Activated gamma-delta T cell treated with anti-CD3 and anti-CD28 coated beads, Interleukin-2, amount 50 U/mL, for 16 hours (primary cell): Measurements from ENCODE around the gene NDUFS8.
"Not testable (repeated sequence)": the region's sequence is repeated elsewhere in the genome, so short reads cannot be mapped to it uniquely, and the experiment has no call there.

Source experiments
- DNase-seq: peaks from one replicate; pipeline ENCODE4 v3.0.0-alpha.2; 2020; ENCODE audit warnings: low read depth

The NDUFS8 gene

GRCh38 chr11:68030318-68031143 is at the start of gene NDUFS8:
Gene NDUFS8 (plus strand): TSS chr11:68030681. CDS start chr11:68032152, 1,471 bp downstream.
- DNase-seq = peak; percentile 97

DNA sequence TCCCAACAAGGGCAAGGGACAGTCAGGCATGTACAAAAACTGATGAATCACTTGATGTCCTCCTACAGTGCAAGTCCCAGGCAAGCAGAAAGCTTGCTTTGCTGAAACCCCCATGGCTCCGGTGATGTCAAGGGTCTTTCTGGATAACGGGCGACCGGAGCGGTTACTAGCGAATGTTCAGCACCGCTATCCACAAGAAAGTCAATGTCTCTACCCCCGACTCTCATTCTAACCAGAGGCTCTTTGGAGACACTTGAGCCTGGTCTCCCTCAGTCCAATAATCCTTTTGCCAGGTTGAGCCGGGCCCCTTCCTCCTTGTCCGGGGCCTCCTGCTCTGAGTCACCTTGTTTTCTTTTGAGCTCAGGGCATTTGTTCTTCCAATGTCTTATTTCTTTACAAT is 49.3 kb upstream of the NDUFS8 start:
- not testable (repeated sequence) for DNase-seq

DNA sequence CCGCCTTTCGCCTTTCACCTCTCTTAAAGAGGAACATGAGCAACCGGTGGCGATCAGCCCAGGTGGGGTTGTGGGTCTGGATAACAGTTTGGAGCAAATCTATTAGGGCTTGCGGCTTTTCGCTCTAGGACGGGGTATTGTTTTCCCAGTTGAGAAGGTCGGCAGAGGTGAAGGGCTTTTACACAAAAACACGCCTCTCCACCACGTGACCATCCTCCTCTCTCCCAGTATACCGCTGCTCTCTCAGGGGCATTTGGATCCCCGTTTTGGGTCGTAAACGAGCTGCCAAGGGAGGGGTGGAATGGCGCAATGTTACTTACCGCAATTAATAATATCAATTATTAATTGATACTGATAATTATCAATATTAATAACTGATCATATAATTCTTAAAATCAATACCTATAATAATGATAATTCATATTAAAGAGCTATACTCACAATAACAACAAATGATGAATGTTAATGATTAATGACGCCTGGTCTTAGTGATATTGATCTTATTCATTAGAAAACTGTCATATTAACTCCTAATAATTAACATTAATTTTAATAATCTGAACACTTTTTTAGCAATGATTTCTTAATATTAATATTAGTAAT is 48.1 kb upstream of the NDUFS8 start:
- not testable (repeated sequence) for DNase-seq

- DNase-seq = no peak
These were observed 46.5 kb upstream of the NDUFS8 start for GRCh38 chr11:67983951-67984350.

DNA sequence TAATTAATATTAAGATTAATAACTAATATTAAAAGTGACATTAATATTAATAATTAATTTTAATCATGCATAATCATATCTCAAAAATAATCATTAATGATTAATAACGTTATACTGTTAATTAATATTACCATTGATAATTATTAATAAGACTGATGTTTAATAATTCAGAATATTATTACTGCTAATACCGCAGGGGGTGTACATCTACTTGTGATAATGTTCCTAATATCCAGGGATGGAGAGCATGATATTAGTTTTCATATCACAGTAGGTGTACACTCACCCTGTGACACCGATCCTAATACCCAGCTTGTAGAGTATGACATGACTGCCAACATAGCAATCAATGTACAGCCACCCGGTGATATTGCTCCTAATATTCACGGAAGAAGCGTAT is 45.2 kb upstream of the NDUFS8 start:
- DNase-seq = not testable (repeated sequence)

- DNase-seq = not testable (repeated sequence)
These were observed 39.7 kb upstream of the NDUFS8 start for GRCh38 chr11:67990546-67991346.

DNA sequence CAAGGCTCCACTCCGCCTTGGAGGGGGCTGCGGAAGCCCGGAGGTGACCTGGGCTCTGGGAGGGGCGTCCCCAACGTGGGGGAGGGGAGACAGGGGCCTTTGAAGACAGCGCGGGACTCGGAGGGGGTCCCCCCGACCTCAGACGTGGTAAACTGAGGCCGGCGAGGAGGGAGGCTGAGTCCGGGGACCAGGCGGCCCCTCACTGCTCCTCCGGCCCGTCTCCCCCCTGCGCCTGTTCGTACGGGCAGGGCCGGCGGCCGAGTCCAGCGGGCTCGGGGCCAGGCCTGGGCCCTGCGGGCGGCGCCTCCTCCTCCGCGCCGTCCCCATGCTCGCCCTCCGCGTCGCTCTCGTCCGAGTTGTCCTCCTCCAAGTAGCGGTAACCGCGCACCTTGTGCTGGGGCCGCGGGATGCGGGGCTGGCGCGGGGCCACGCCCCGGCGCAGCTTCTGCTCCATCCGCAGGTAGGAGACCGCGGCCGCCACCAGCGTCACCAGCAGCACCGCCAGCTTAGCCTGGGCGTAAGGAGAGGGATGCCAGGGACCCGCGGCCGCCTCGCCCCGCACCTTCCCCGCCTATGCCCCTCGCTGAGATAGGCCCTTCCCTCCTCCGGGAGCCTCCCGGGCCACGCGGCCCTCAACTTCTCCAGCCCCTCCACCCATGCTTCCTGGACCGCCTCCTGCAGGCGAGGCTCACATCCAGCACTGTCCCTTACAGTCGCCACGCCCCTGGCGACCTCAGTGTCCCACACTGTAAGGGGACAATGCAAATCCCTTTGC is 38.9 kb upstream of the NDUFS8 start:
- DNase-seq = not testable (repeated sequence)

DNA sequence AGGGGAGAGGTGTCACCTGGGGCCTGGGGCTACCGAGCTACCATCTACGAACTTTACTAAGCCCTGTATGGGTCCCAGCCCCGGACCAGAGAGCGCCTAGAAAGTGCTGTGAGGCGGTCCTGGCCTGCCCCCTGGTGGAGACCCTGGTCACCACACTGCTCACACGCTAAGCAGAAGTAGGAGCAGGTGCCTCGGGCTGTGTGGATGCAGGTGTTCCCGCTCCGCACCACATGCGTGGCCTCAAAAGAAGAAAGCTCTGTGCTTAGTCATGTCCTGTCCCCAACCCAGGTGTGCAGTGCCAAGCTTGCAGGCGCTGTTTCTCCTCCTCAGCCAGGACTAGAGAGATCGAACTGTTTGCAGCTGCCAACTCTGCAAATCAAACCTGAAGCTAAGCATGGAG is 36.7 kb upstream of the NDUFS8 start:
- not testable (repeated sequence) for DNase-seq

GRCh38 chr11:67994387-67994786 is 36.1 kb upstream of the NDUFS8 start:
- not testable (repeated sequence) for DNase-seq

- not testable (repeated sequence) for DNase-seq
These were observed 35.4 kb upstream of the NDUFS8 start for GRCh38 chr11:67995129-67995528.

- DNase-seq = not testable (repeated sequence)
These were observed 34.9 kb upstream of the NDUFS8 start for GRCh38 chr11:67995579-67995978.

DNA sequence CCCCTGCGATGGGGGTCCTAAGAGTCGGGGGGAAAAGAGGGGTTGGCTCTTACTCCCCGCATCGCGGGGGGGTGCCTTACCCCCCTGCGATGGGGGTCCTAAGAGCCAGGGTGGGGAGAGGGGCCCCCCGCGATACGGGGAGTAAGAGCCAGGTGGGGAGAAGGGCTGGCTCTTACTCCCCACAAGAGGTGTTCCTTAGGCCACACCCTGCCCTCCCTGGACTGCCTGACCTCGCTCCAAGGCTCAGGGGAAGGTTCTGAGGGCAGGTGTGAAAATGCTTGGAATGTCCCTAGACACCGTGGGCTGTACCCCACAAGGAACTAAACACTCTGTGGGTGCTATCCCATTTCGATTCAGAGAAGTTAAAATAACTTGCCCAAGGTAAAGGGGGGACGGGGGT is 34.4 kb upstream of the NDUFS8 start:
- no peak for DNase-seq

- DNase-seq = no peak
These were observed 33.6 kb upstream of the NDUFS8 start for GRCh38 chr11:67996622-67997474.

DNA sequence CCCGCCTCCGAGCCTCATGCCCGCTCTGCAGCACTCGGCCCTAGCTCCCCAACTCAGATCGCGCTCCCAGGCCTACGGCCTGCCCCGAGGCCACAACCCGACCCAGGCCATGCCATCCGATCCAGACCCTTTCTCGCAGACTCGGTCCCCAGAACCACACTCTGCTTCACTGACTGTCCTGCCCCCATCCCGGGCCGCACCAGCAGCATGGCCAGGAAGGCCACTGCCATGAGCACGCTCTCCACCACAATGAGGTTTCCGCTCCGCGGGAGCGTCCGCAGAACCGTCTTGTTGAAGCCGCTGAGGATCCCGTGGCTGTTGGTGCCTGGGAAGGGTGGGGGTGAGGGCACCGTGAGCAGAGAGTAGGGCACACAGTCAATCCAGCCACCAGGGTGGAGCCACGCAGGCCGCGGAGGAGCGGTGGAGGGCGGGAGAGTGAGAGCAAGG is 33.0 kb upstream of the NDUFS8 start:
- no peak for DNase-seq

GRCh38 chr11:67998150-67999045 is 32.1 kb upstream of the NDUFS8 start:
- no peak for DNase-seq

GRCh38 chr11:67999201-67999629 is 31.3 kb upstream of the NDUFS8 start:
- DNase-seq = no peak

GRCh38 chr11:67999704-68000103 is 30.8 kb upstream of the NDUFS8 start:
- no peak for DNase-seq

GRCh38 chr11:68002575-68002937 is 27.9 kb upstream of the NDUFS8 start:
- DNase-seq = no peak

GRCh38 chr11:68002938-68003845 is 27.3 kb upstream of the NDUFS8 start:
- peak; percentile 33 for DNase-seq
